Activated T-cell treated with anti-CD3 and anti-CD28 coated beads, Interleukin-2, amount 50 U/mL, for 72 hours (primary cell): ENCODE measurements around the gene MAP3K4. TPM values are rescaled to one million over a fixed set of nuclear protein-coding genes. Genes with fewer than 3 reads are reported as not detected.
A peak's percentile ranks its signal among the peaks of the same experiment; 100 is the strongest.

ENCODE experiments used
- ATAC-seq, 2 donors: fragments of 150-1000 bp; cut with Tn5 transposase; replicated peaks in 1 of 2; 2 replicates each; pipeline ENCODE4 v1.10.0; 2021; ENCODE audit warnings: moderate library complexity in 2 of 2, mild to moderate bottlenecking in 1 of 2
- DNase-seq, 2 donors: peaks; one replicate each; pipeline ENCODE4 v3.0.0; 2021 to 2022; ENCODE audit warnings: mixed read lengths in 1 of 2
- H3K27ac Mint-ChIP-seq: one replicate; pipeline ENCODE4 v1.8.0; 2022; ENCODE audit warnings: mild to moderate bottlenecking, moderate library complexity, mixed read lengths
- H3K27me3 Mint-ChIP-seq: one replicate; pipeline ENCODE4 v1.8.0; 2022; ENCODE audit warnings: low read depth, mixed read lengths
- H3K36me3 Mint-ChIP-seq, 2 donors: one replicate each; pipeline ENCODE4 v1.8.0; 2022; ENCODE audit warnings: mixed read lengths in 2 of 2, mild to moderate bottlenecking in 1 of 2; ENCODE audit not compliant: insufficient read depth in 2 of 2
- H3K4me1 Mint-ChIP-seq: one replicate; pipeline ENCODE4 v1.8.0; 2022; ENCODE audit warnings: low read depth, mixed read lengths
- H3K4me3 Mint-ChIP-seq, 2 donors: one replicate each; pipeline ENCODE4 v1.8.0; 2022; ENCODE audit warnings: mild to moderate bottlenecking in 2 of 2, mixed read lengths in 2 of 2, moderate library complexity in 2 of 2
- H3K9me3 Mint-ChIP-seq, 2 donors: one replicate each; pipeline ENCODE4 v1.8.0; 2022; ENCODE audit warnings: mixed read lengths in 2 of 2
- total RNA-seq, 2 donors: library from RNA; stranded (reverse); gene quantifications; one replicate each; pipeline ENCODE4 v1.2.3, GENCODE V29; 2022

The MAP3K4 gene
- total RNA-seq, 2 donors from 2014 or later = 47.3 to 50.9 TPM

GRCh38 chr6:161136655-161137054 is 145.1 kb downstream of the MAP3K4 start:
- Mint-ChIP-seq H3K4me1 (peaks cover 5% of the 10 kb centered on the region), H3K27ac (no peak overlapping the region), H3K4me3 (no peak overlapping the region), H3K27me3 (no peaks in the 10 kb centered on the region), H3K9me3 (no peaks in the 10 kb centered on the region), H3K36me3 (peaks cover 0 to 5% of the 10 kb centered on the region in 2 donors)
- ATAC-seq (no peak), DNase-seq (no peak)

- no peak overlapping the region for H3K4me3 Mint-ChIP-seq
- H3K9me3 Mint-ChIP-seq = no peaks in the 10 kb centered on the region
- ATAC-seq = no peak
- H3K36me3 Mint-ChIP-seq = peaks cover 0 to 3% of the 10 kb centered on the region in 2 donors
- no peaks in the 10 kb centered on the region for H3K27me3 Mint-ChIP-seq
- H3K27ac Mint-ChIP-seq = no peak overlapping the region
- peaks cover 5% of the 10 kb centered on the region for H3K4me1 Mint-ChIP-seq
- DNase-seq = no peak
Observed at GRCh38 chr6:161137320-161137719, 145.8 kb downstream of the MAP3K4 start.

DNA sequence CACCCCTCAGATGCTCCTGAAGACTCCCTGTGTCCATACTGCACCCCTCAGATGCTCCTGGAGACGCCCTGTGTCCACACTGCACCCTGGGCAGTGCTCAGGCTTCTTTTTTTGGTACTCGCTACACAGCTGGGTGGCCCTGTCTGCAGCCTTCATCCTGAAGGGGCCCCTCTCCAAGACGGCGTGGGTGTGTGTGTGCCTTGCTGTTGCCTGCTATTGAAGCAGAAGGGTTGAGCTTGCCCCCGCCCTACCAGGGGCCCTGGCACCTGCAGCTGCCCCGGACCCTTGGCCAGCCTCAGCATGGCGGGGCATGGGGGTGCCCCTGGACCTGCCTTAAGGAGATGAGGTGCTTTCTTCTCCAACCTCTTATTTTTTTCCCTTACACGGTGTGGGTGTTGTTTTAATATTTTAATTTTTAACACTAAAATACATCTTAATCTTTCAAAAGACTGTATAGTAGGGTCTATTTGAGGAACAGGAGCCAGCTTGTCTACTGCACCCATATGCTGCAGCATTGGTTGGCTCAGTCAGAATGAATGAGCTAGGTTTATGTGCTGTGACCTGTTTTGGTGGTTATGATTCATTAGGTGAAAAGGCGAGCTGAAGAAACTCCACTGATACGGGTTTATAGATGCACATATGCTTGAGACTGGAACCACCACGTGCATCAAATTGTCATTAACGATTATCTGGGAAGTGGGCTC is 146.4 kb downstream of the MAP3K4 start:
- peak; percentile 55 to 69 for ATAC-seq
- Mint-ChIP-seq H3K27me3 (no peaks in the 10 kb centered on the region), H3K4me3 (no peak overlapping the region)

GRCh38 chr6:161138543-161139303 is 147.2 kb downstream of the MAP3K4 start:
- Mint-ChIP-seq H3K27ac (no peak overlapping the region), H3K4me3 (no peak overlapping the region), H3K4me1 (peaks cover 5% of the 10 kb centered on the region), H3K36me3 (no peaks in the 10 kb centered on the region), H3K9me3 (no peaks in the 10 kb centered on the region), H3K27me3 (no peaks in the 10 kb centered on the region)
- DNase-seq (no peak), ATAC-seq (no peak)

More for the DNA sequence above, 146.4 kb downstream of the MAP3K4 start:
- Mint-ChIP-seq H3K4me1 (peaks cover 5% of the 10 kb centered on the region), H3K27ac (no peak overlapping the region), H3K36me3 (no peaks in the 10 kb centered on the region), H3K9me3 (no peaks in the 10 kb centered on the region)
- DNase-seq = no peak

DNA sequence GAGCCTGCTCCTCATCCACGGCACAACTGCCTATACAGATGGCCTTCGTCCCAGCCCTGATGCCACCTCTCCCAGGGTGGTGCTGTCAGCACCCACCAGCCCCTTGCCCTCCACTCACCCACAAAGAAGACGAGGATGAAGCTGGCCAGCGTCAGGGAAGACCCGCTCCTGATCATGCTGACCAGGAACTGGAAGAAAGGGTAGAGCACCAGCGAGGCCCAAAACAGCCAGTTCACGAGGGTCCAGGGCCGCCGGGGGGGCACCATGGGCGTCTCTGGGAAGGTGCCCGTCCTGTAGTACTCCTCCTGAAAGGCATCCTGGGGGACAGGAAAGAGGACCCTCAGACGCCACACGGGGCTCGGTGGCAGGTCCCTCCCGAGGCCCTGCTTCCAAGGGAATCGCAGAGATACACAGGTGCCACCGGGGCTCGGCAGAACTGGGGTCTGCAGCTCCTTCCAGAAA is 147.8 kb downstream of the MAP3K4 start:
- Mint-ChIP-seq H3K4me1 (peaks cover 5% of the 10 kb centered on the region), H3K27ac (no peak overlapping the region), H3K36me3 (no peaks in the 10 kb centered on the region), H3K27me3 (no peaks in the 10 kb centered on the region), H3K9me3 (no peaks in the 10 kb centered on the region), H3K4me3 (no peak overlapping the region)
- ATAC-seq (no peak), DNase-seq (no peak)

- ATAC-seq = no peak
- Mint-ChIP-seq H3K9me3 (no peaks in the 10 kb centered on the region), H3K27ac (no peak overlapping the region), H3K4me1 (peaks cover 5% of the 10 kb centered on the region), H3K4me3 (no peak overlapping the region), H3K27me3 (no peaks in the 10 kb centered on the region), H3K36me3 (no peaks in the 10 kb centered on the region)
- DNase-seq = no peak
Observed at GRCh38 chr6:161139766-161140553, 148.4 kb downstream of the MAP3K4 start.

GRCh38 chr6:161140554-161140875 is 148.9 kb downstream of the MAP3K4 start:
- H3K4me3 Mint-ChIP-seq = no peak overlapping the region
- H3K4me1 Mint-ChIP-seq = peaks cover 5% of the 10 kb centered on the region
- H3K27me3 Mint-ChIP-seq = no peaks in the 10 kb centered on the region
- H3K27ac Mint-ChIP-seq = no peak overlapping the region
- H3K36me3 Mint-ChIP-seq = no peaks in the 10 kb centered on the region
- no peaks in the 10 kb centered on the region for H3K9me3 Mint-ChIP-seq
- DNase-seq (no peak), ATAC-seq (no peak)

DNA sequence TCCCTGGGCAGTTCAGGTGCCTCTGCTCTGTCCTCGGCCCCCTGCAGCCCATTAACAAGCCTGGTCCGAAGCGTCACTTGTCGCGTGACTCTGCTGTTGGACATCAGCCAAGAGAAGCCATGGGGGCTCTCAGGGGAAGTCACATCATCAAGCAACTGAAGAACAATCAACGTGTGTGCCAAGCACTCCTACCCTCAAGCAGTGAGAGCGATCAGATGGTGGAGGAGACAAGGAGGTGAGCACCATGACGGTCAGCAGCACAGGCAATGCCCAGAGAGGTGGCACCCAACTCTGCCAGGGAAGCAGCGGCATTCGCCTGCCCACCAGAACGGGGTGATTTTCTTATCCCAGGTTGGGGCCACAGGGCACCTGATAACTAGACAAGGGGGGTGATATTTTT is 149.6 kb downstream of the MAP3K4 start:
- H3K4me3 Mint-ChIP-seq = no peak overlapping the region
- H3K27ac Mint-ChIP-seq = no peak overlapping the region
- H3K27me3 Mint-ChIP-seq = no peaks in the 10 kb centered on the region
- H3K9me3 Mint-ChIP-seq = no peaks in the 10 kb centered on the region
- ATAC-seq (no peak), DNase-seq (no peak)
- H3K4me1 Mint-ChIP-seq = peaks cover 5% of the 10 kb centered on the region
- H3K36me3 Mint-ChIP-seq = no peaks in the 10 kb centered on the region

DNA sequence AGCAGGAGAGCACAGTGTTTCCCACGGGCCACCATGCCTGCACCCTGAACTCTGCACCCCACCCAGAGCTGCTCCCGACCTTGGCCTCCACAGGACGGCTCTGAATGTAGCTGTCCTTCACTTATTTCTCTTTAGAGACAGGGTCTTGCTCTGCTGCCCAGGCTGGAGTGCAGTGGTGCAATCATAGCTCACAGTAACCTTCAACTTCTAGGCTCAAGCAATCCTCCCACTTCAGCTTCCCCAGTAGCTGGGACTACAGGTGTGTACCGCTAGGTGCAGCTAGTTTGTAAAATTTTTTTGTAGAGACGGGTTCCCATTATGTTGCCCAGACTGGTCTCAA is 151.4 kb downstream of the MAP3K4 start:
- H3K9me3 Mint-ChIP-seq = no peaks in the 10 kb centered on the region
- peaks cover 5% of the 10 kb centered on the region for H3K4me1 Mint-ChIP-seq
- no peak overlapping the region for H3K27ac Mint-ChIP-seq
- H3K27me3 Mint-ChIP-seq = no peaks in the 10 kb centered on the region
- DNase-seq (no peak), ATAC-seq (no peak)
- no peak overlapping the region for H3K4me3 Mint-ChIP-seq
- H3K36me3 Mint-ChIP-seq = no peaks in the 10 kb centered on the region

- ATAC-seq (no peak), DNase-seq (no peak)
- Mint-ChIP-seq H3K4me3 (no peak overlapping the region), H3K27me3 (no peaks in the 10 kb centered on the region), H3K27ac (peak overlapping the region; percentile 40), H3K36me3 (no peaks in the 10 kb centered on the region), H3K9me3 (no peaks in the 10 kb centered on the region), H3K4me1 (no peaks in the 10 kb centered on the region)
Observed at GRCh38 chr6:161143663-161144430, 152.3 kb downstream of the MAP3K4 start.

DNA sequence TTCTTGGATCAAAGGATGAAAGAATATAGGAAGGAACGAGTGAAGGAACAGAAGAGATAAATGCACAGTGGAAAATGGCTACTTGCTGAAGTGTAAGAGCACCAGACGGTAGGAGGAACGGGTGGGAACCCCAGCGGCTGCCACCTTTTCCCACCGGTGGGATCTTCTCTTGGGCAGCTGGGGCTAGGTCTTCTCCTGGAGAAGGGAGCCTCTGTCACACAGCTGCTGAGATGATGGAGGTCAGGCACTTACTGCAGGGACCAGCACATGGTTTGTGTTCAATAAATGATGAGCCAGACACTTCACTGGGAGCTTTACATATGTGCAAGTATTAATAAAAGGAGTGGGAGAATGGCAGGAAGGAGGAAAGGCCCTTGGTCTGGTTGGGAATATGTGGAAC is 158.6 kb downstream of the MAP3K4 start:
- Mint-ChIP-seq H3K4me3 (no peak overlapping the region), H3K27ac (no peak overlapping the region), H3K36me3 (no peaks in the 10 kb centered on the region), H3K27me3 (no peaks in the 10 kb centered on the region), H3K9me3 (no peaks in the 10 kb centered on the region), H3K4me1 (no peaks in the 10 kb centered on the region)
- DNase-seq (no peak), ATAC-seq (no peak)

DNA sequence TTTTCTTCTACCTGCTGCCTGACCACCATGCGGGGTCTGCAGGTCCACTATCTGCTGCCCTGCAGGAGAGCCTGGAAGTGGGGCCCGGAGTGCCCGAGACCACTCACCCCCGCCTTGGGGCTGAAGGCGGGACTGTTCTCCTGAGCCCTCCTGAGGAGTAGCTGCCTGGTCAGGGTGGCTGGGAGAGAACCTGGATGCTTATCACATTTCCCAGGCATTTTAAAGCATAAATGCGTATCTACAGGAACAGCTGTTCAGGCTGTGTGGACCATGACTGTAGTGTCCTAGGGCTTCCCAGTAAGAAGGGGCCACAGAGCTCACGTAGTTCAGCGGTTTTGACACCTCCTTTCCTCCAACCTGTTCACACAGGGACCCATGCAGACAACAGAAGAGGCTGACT is 159.0 kb downstream of the MAP3K4 start:
- Mint-ChIP-seq H3K9me3 (no peaks in the 10 kb centered on the region), H3K27ac (no peak overlapping the region), H3K4me1 (no peaks in the 10 kb centered on the region), H3K36me3 (no peaks in the 10 kb centered on the region), H3K4me3 (no peak overlapping the region), H3K27me3 (no peaks in the 10 kb centered on the region)
- DNase-seq = no peak
- no peak for ATAC-seq
